Activated T-helper 2 cell treated with anti-CD3 and anti-CD28 coated beads, Interferon-gamma antibody, Interleukin-2, Interleukin-4, amounts not matched to agents 10 μg/mL and 5 μg/mL and 100 μg/mL, durations not matched to agents 14 hours and 24 hours and 36 hours (primary cell): Measurements from ENCODE around the gene NPVF. TPM values are rescaled to one million over a fixed set of nuclear protein-coding genes. Genes with fewer than 3 reads are reported as not detected.

ENCODE experiments used
- DNase-seq: peaks from one replicate; pipeline ENCODE4 v3.0.0; 2021; ENCODE audit warnings: low spot score
- H3K27ac Mint-ChIP-seq: one replicate; pipeline ENCODE4 v1.8.0; 2021; ENCODE audit warnings: mixed read lengths
- H3K27me3 Mint-ChIP-seq: one replicate; pipeline ENCODE4 v1.8.0; 2021; ENCODE audit warnings: low read depth, mixed read lengths
- H3K36me3 Mint-ChIP-seq: one replicate; pipeline ENCODE4 v1.8.0; 2021; ENCODE audit warnings: low read depth, mixed read lengths
- H3K4me1 Mint-ChIP-seq: one replicate; pipeline ENCODE4 v1.8.0; 2021; ENCODE audit warnings: low read depth, mixed read lengths
- H3K4me3 Mint-ChIP-seq: one replicate; pipeline ENCODE4 v1.8.0; 2021; ENCODE audit warnings: low read depth, mild to moderate bottlenecking, moderate library complexity, mixed read lengths
- H3K9me3 Mint-ChIP-seq: one replicate; pipeline ENCODE4 v1.8.0; 2021; ENCODE audit warnings: mixed read lengths
- intact Hi-C: fragments of 100-400 bp; cut with micrococcal nuclease; formaldehyde crosslinking; loops from one replicate; pipeline ENCODE4 v1.15.1; 2023
- total RNA-seq: library from RNA; stranded (reverse); gene quantifications from 2 replicates; pipeline ENCODE4 v1.2.3, GENCODE V29; 2022

NPVF gene
- total RNA-seq, 1 donor from 2014 or later = not detected

DNA sequence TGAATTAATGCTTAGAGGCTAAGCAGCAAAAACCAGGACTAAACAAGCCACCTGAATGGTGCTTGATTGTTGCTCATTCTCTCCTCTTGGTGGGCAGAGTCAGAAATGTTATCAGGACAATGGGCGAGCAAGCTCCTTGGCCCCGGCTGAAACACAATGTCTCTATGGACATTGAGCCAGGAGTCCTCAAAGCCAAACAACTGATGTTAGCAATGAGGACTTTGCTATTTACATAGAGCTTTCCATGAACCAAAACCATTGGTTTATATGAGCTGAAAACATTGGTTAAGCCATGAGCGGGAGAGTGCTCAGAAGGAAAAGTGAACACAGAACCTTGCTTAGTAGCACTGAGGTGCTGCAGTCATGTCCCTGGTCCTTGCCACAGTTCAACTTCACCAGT, 21.5 kb upstream of the NPVF start:
- peaks cover 11% of the 10 kb centered on the region for H3K27me3 Mint-ChIP-seq
- no peaks in the 10 kb centered on the region for H3K36me3 Mint-ChIP-seq
- H3K4me1 Mint-ChIP-seq = no peaks in the 10 kb centered on the region
- H3K4me3 Mint-ChIP-seq = no peak overlapping the region
- no peaks in the 10 kb centered on the region for H3K9me3 Mint-ChIP-seq
- no peak overlapping the region for H3K27ac Mint-ChIP-seq
- DNase-seq = no peak
- intact Hi-C loops = no loop called here

DNA sequence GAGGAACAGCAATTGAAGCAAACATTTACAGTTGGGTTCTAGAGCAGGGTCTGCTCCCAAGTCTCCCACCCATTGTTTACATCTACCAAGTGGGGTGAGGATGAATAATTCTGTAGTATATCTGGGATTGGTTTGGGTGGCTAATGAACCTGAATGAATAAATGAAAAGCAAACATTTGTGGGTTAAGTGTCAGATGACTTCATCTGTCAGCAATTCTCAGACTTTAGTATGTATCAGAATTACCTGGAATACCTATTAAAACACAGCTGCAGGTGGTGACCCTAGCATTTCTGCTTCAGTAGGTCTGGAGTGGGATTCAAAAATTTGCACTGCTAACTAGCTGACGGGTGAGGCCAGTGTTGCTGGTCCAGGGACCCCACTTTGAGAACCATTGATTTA, 18.0 kb upstream of the NPVF start:
- intact Hi-C loops = no loop called here
- Mint-ChIP-seq H3K27ac (no peak overlapping the region), H3K4me1 (no peaks in the 10 kb centered on the region), H3K36me3 (no peaks in the 10 kb centered on the region), H3K4me3 (no peak overlapping the region), H3K27me3 (peaks cover 8% of the 10 kb centered on the region), H3K9me3 (no peaks in the 10 kb centered on the region)
- DNase-seq = no peak

DNA sequence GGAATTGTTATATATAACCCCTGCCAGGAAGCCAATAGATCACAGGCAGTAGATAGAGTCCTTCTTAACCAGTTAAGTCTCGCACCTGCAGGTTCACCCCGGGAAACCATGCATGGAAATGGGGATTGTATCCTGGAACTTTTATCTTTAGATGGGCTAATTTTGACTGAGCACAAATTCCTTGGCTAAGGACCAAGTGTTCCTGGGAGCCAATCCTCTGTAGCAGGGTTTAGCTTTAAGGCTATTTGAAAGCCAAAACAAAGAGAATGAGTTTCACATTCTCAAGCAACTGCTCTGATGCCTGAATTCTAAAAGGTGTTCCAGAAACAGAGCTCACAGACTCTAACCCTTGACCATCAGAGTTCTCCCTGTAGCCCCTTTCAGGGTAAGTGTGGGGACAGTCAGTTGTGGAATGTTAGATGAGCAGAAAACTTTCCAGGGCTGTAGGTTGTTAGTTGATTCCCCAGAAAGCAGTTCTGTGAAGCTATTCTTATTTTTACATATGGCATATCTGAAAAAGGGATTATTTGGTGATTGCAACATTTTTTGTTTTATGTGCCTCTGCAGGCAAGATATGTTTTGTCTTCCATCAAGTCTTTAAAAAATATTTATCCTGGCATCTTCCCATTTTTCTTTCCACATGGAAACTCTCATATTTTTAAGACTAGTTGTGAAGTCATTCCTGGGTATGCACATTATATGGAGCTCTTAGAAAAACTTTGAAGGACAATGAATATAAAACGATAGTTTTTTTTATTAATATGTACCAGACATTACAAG, 16.2 kb upstream of the NPVF start:
- Mint-ChIP-seq H3K27ac (no peak overlapping the region), H3K4me3 (no peak overlapping the region), H3K4me1 (no peaks in the 10 kb centered on the region), H3K27me3 (peaks cover 8% of the 10 kb centered on the region), H3K36me3 (no peaks in the 10 kb centered on the region), H3K9me3 (no peaks in the 10 kb centered on the region)
- intact Hi-C loops = no loop called here
- DNase-seq = no peak

- Mint-ChIP-seq H3K4me3 (no peak overlapping the region), H3K9me3 (no peaks in the 10 kb centered on the region), H3K36me3 (no peaks in the 10 kb centered on the region), H3K27ac (no peak overlapping the region), H3K4me1 (no peaks in the 10 kb centered on the region), H3K27me3 (peaks cover 8% of the 10 kb centered on the region)
- DNase-seq = no peak
- intact Hi-C loops = no loop called here
These were observed 14.4 kb upstream of the NPVF start for GRCh38 chr7:25242678-25243077.

DNA sequence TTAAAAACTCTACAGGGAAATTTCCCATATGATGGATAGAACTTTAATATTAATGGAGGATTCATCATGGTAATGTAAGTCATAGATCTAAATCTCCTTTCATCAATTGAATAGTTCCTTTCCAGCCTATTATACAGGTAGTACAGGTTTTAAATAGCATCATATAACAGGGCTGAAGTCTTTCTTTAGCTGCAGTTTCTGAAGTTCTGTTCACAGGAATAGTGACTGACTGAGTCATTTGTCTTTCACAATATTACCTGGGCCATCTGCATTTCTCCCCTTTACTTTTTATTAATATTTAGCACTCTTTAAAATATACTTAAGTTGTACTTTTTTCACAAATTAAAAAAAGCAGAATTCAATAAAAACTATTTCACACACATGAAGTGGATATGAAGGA, 12.6 kb upstream of the NPVF start:
- intact Hi-C loops = no loop called here
- DNase-seq = no peak
- H3K9me3 Mint-ChIP-seq = no peaks in the 10 kb centered on the region
- H3K27ac Mint-ChIP-seq = no peak overlapping the region
- H3K27me3 Mint-ChIP-seq = peaks cover 4% of the 10 kb centered on the region
- no peaks in the 10 kb centered on the region for H3K36me3 Mint-ChIP-seq
- H3K4me3 Mint-ChIP-seq = no peak overlapping the region
- no peaks in the 10 kb centered on the region for H3K4me1 Mint-ChIP-seq

DNA sequence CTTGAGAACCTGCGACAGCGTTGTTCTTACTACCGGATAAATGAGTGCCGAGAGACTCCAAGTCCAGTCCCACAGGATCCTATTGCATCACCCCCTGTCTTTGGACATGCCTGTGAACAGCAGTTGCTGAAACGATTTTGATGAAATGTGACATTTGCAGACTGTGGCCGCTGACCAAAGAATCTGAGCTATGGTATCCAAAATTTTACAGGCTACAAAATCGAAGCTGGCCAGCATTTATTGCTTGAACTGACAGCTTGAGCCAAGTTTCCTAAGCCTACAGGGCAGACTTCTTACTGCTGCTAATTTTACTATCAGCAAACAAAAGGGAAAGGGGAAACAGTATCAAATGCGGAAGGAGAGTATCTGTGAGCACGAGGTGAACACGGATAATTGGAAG, 12.1 kb upstream of the NPVF start:
- H3K36me3 Mint-ChIP-seq = no peaks in the 10 kb centered on the region
- H3K4me1 Mint-ChIP-seq = no peaks in the 10 kb centered on the region

GRCh38 chr7:25239888-25240287, 11.6 kb upstream of the NPVF start:
- no peaks in the 10 kb centered on the region for H3K9me3 Mint-ChIP-seq
- H3K4me1 Mint-ChIP-seq = no peaks in the 10 kb centered on the region
- DNase-seq = no peak
- H3K27me3 Mint-ChIP-seq = peaks cover 2% of the 10 kb centered on the region
- H3K36me3 Mint-ChIP-seq = no peaks in the 10 kb centered on the region
- intact Hi-C loops = no loop called here
- no peak overlapping the region for H3K27ac Mint-ChIP-seq
- H3K4me3 Mint-ChIP-seq = no peak overlapping the region

More for the DNA sequence above, 12.1 kb upstream of the NPVF start:
- Mint-ChIP-seq H3K4me3 (no peak overlapping the region), H3K9me3 (no peaks in the 10 kb centered on the region), H3K27ac (no peak overlapping the region), H3K27me3 (peaks cover 3% of the 10 kb centered on the region)
- intact Hi-C loops = no loop called here
- no peak for DNase-seq

- Mint-ChIP-seq H3K4me1 (no peaks in the 10 kb centered on the region), H3K36me3 (no peaks in the 10 kb centered on the region), H3K27ac (no peak overlapping the region), H3K9me3 (no peaks in the 10 kb centered on the region), H3K27me3 (no peaks in the 10 kb centered on the region), H3K4me3 (no peak overlapping the region)
- no peak for DNase-seq
- intact Hi-C loops = no loop called here
These were observed 9.9 kb upstream of the NPVF start for GRCh38 chr7:25238066-25238725.

GRCh38 chr7:25235471-25235870, 7.2 kb upstream of the NPVF start:
- H3K27ac Mint-ChIP-seq = no peak overlapping the region
- H3K4me1 Mint-ChIP-seq = no peaks in the 10 kb centered on the region
- no peak for DNase-seq
- no peaks in the 10 kb centered on the region for H3K36me3 Mint-ChIP-seq
- H3K27me3 Mint-ChIP-seq = peaks cover 4% of the 10 kb centered on the region
- intact Hi-C loops = no loop called here
- no peak overlapping the region for H3K4me3 Mint-ChIP-seq
- no peaks in the 10 kb centered on the region for H3K9me3 Mint-ChIP-seq

GRCh38 chr7:25234336-25234735, 6.0 kb upstream of the NPVF start:
- Mint-ChIP-seq H3K36me3 (no peaks in the 10 kb centered on the region), H3K9me3 (no peaks in the 10 kb centered on the region), H3K4me1 (no peaks in the 10 kb centered on the region), H3K4me3 (no peak overlapping the region), H3K27ac (no peak overlapping the region), H3K27me3 (peaks cover 6% of the 10 kb centered on the region)
- no peak for DNase-seq
- intact Hi-C loops = no loop called here

DNA sequence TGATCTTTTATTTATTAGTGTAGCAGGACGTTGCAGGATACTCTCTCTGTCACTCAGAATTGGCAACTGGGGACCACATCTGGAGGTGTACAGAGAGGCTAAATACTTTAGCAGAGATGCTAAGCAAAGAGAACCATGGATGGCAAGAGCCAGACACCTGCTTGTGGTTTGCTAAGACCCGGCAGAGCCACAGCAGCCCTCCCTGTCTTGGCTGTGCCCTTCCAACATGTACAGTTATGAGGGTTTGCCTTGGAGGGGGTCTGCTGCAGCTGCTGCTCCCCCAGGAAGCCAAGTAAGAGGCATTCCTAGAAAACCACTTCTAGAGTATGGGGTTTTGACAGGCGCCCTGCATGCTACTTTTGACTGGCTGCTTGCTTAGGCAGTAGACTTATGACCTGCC, 5.1 kb downstream of the NPVF start:
- no peaks in the 10 kb centered on the region for H3K9me3 Mint-ChIP-seq
- no peaks in the 10 kb centered on the region for H3K36me3 Mint-ChIP-seq
- intact Hi-C loops = no loop called here
- peaks cover 29% of the 10 kb centered on the region for H3K27me3 Mint-ChIP-seq
- no peaks in the 10 kb centered on the region for H3K4me1 Mint-ChIP-seq
- no peak overlapping the region for H3K27ac Mint-ChIP-seq
- DNase-seq = no peak
- no peak overlapping the region for H3K4me3 Mint-ChIP-seq

- H3K27me3 Mint-ChIP-seq = peaks cover 33% of the 10 kb centered on the region
- no peak overlapping the region for H3K27ac Mint-ChIP-seq
- no peaks in the 10 kb centered on the region for H3K9me3 Mint-ChIP-seq
- no peaks in the 10 kb centered on the region for H3K36me3 Mint-ChIP-seq
- intact Hi-C loops = no loop called here
- no peaks in the 10 kb centered on the region for H3K4me1 Mint-ChIP-seq
- H3K4me3 Mint-ChIP-seq = no peak overlapping the region
- DNase-seq = no peak
These were observed 5.6 kb downstream of the NPVF start for GRCh38 chr7:25222666-25223065.

DNA sequence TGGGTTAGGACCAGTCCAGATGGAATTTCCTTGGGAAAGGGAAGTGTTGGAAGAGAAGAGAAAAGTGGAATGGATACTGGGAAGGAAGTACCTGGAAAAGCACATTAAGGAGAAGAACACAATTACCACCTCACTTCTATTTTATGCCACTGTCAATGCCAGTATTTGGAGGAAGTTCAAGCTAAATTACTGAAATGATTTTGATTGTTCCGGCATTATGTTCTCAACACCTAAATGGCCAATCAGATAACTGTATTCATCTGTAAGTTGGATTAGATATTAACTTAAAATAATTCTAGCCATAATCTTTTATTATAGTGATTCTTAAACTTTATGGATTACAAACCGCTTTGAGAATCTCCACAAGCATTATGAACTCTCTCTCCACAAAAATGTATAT, 7.3 kb downstream of the NPVF start:
- no peak for DNase-seq
- Mint-ChIP-seq H3K36me3 (no peaks in the 10 kb centered on the region), H3K4me1 (no peaks in the 10 kb centered on the region), H3K27me3 (peaks cover 35% of the 10 kb centered on the region), H3K27ac (no peak overlapping the region), H3K4me3 (no peak overlapping the region), H3K9me3 (no peaks in the 10 kb centered on the region)
- intact Hi-C loops = no loop called here
